NCI-H510A (cell line): Measurements from ENCODE around the gene UQCR11.

ENCODE experiments used
- DNase-seq: peaks from one replicate; lab custom pipeline; 2025; lab: John Stamatoyannopoulos, UW

The UQCR11 gene

DNA sequence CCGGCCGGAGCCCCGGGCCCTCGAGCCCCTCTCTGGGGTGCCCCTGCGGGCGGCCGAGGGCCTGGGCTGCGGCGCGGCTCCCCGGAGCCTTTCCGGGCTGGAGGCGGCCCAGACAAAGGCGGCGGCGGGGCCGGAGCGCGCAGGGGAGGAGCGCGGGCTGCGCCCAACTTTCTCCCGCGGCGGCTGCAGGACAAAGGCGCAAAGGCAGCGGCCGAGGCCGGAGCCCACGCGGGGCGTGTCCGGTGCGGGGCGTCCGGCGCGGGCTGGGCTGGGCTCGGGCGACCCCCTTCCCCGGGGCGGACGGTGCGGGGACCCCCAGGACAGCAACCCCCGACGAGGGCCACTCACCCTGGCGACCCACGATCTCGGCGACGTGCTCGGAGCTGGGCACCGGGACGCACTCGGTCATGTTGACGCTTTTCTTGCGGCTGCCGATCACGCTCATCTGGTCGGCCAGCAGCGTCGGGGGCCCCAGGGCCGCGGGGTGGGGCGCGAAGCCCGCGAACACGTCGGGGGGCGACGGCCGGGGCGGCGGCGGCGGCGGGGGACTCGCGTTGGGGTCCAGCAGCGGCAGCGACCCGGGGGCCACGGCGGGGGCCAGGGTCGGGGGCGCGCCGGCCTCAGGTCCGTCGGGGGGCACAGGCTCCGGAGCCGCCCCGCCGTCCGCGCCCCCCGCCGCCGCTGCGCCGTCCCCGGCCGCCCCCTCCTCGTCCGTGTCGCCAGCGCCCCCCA is 38.0 kb downstream of the UQCR11 start:
- no peak for DNase-seq

- DNase-seq, result no peak
Observed at GRCh38 chr19:1566392-1567115, 38.7 kb downstream of the UQCR11 start.

GRCh38 chr19:1563251-1563650 is 42.0 kb downstream of the UQCR11 start:
- no peak for DNase-seq

- DNase-seq, result no peak
Observed at GRCh38 chr19:1561236-1561842, 43.9 kb downstream of the UQCR11 start.

DNA sequence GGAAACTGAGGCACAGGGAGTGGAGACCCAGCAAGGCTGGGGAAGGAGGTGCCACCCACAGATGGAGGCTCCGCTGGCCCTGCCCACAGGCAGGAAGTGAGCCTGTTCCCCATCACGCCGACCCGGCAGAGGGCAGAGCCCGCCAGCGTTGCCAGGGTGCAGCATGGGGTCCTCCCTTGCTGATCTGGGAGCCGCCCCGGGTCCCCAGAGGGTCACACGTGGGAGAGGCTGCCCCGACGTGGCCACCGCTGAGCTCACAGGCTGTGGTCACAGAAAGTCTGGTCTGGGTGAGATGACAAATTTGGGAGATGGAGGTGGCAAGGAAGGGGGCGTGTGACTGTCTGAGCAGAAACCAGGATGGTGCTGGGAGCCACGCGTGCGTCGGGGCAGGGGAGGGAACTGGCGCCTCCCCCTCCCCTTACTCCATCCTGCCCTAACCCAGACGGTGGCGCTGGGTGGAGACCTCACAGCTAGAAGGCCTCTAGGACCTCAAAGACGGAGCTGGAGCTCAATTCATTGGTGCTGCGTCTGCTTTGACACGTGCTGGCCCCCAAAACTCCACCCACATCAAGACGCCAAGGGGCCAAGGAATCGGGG is 44.9 kb downstream of the UQCR11 start:
- DNase-seq, result no peak

DNA sequence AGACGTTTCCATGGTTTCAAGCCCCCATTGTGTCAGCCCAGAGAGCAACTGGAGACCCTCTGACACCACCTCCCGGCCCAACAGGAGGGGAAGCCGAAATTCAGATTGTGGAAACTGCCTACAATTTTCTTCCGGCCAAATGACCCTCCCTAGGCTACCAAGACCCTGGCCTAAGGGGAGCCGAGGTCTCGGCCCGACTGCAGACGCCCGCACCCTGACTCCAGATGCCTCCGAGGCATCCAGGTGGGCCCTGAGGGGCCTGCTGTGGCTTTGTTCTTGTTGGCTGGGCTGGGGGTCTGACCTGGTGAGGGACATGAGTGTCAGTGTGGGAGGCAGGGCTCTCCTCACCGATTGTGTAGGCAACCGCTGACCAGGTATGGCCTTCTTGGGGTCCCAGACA is 46.7 kb downstream of the UQCR11 start:
- DNase-seq, result no peak

DNA sequence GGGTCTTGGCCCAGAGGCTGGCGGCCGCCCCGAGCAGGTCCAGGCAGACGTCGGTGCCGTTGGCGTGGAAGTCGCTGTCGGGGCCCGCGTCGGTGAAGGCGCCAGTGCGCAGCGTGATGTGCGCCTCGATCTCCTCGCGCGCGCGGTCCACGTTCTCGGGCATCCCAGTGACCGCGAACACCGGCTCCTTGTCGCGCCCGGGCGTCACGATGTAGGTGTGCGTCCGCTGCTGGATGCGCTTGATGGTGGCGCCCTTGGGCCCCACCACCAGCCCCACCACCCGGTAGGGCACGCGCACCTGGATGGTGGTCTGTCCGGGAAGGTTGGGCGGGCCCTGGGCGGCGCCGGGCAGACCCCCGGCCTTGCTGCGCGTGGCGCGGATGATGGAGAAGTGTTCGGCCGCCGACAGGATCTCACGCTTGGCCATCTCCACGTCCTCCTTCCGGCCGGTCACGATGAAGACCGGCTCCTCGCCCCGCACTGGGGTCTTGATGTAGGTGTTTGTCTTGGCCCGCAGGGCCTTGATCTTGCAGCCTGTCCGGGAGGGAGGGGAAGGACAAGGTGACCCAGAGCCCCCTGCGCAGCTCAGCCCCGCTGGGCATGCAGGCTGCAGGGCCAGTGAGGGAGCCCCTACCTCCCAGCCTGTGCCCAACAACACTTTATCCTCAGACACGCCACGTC is 48.7 kb downstream of the UQCR11 start:
- DNase-seq, result no peak

GRCh38 chr19:1555487-1556389 is 49.5 kb downstream of the UQCR11 start:
- DNase-seq, result no peak

- DNase-seq, result no peak
Observed at GRCh38 chr19:1554968-1555367, 50.3 kb downstream of the UQCR11 start.

DNA sequence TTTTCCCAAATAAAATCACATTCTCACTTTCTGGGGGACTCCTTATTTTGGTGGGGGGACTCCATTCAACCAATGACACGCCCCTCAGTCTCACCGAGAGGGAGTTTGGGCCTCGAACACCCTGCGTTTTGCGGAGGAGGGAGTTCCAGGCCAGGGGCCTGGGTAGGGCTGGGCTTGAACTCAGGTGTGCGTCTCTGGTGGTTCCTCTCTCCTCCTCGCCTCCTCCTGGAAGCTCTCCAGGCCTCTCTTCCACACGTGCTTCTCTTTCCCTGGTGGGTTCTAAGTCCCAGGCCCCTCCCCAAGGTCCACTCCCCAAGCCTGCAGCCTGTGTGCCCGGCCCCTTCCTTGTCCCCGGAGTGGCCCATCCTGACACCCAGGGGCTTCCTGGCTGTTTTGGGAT is 51.8 kb downstream of the UQCR11 start:
- DNase-seq, result no peak

- no peak for DNase-seq
Observed at GRCh38 chr19:1551068-1552040, 53.9 kb downstream of the UQCR11 start.

DNA sequence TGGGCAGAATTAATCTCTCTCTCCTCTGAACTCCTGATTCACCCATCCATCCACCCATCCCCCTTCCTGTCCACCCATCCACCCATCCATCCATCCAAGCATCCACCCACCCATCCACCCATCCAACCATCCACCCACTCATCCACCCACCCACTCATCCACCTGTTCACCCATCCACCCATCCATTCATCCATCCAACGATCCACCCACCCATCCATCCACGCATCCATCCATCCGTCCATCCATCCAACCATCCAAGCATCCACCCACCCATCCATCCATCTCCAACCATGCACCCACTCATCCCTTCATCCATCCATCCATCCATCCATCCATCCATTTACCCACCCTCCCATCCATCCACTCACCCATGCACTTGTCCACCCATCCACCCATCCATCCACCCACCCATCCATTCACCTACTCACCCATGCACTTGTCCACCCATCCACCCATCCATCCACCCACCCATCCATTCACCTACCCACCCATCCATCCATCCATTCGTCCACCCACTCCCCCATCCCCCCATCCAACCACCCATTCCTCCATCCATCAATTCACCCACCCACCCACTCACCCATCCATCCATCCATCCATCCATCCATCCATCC is 55.8 kb downstream of the UQCR11 start:
- DNase-seq, result no peak
